GM19397 (cell line): ENCODE results near the gene CCDC152.
"Not testable (repeated sequence)": the region's sequence is repeated elsewhere in the genome, so short reads cannot be mapped to it uniquely, and the experiment has no call there.

Experiments used
- ATAC-seq: cut with Tn5 transposase; IDR thresholded peaks from one replicate; pipeline ENCODE4 v1.9.1; 2021; ENCODE audit warnings: mild to moderate bottlenecking, moderate library complexity; ENCODE audit not compliant: unreplicated experiment

The CCDC152 gene, protein sequence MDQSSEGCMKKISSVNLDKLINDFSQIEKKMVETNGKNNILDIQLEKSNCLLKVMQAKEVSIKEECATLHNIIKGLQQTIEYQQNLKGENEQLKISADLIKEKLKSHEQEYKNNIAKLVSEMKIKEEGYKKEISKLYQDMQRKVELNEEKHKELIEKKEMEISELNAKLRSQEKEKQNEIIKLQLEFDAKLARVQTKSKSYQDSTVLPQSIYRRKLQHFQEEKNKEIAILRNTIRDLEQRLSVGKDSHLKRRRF

DNA sequence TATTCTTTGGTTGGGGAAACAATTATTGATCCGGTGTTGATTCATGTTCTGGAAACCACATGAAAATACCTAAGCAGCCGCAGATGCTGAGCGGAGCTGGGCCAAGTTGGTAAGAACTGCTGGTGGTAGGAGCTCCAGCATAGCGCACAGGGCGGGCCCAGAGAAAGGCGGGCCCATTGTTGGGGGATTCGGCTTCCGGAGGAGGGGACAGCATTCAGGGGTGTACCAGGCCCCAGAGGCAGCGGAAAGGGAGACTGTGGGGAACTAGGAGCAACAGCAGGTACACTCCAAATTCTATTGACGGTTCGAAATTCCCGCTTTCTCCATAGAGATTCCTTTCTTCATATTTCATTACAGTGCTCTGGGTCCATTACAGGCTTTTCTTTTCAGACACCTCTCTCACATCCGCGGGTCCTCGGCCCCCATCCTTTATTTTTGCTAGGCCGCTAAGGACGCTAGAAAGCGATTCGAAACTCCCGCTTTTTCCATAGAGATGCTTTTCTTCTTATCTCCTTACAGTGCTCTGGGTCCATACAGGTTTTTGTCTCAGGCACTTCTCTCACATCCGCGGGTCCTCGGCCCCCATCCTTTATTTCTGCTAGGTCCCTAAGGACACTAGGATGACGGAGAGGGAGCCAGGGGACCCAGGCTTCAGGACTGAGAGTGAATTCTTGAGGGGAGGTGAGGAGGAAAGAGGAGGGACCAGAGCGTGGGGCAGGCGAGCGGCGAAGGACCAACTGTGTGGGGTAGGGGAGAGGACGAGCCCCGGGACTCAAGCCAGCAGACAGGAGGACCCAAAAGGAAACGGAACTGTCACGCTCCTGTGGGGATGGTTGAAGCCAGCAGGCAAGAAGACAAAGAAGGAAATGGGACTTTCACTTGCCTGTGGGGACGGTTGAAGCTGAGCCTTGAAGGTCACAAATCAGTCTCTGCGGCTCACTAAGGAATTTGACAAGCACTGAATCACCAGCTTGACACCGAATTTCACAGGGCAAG, at the start of gene CCDC152:
Gene CCDC152, plus strand, starts transcription at position 213 of the 996 bp plus-strand sequence. CDS start 2,304 bp downstream, outside the sequence.
- peak; percentile 89 for ATAC-seq

DNA sequence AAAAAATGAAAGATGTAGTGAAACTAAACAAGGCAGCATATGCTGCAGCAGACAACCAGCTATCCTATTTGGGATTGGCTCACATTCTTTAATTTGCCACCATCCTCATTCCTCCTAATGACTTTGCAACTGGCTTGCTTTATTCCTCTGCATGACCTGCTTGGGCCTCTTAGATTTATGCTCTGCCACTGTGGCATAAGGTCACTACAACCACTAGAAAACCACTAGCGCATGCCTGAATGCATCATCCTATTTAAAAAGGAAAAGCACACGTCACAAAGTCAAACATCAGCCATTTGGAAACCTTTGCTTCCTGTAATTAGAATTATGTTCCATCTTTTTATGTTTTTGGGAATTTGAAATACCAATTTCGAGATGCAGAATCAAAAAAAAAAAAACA, 40.8 kb upstream of the CCDC152 start:
- ATAC-seq: no peak

DNA sequence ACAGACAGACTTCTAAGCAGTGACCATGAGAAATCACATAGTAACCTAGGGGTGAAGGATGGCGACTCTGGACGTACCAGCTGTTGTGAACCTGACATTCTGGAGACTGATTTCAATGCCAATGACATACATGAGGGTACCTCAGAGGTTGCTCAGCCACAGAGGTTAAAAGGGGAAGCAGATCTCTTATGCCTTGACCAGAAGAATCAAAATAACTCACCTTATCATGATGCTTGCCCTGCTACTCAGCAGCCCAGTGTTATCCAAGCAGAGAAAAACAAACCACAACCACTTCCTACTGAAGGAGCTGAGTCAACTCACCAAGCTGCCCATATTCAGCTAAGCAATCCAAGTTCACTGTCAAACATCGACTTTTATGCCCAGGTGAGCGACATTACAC, 38.0 kb upstream of the CCDC152 start:
- peak; percentile 88 for ATAC-seq

- peak; percentile 14 for ATAC-seq
Observed at GRCh38 chr5:42719034-42719433, 37.6 kb upstream of the CCDC152 start.

DNA sequence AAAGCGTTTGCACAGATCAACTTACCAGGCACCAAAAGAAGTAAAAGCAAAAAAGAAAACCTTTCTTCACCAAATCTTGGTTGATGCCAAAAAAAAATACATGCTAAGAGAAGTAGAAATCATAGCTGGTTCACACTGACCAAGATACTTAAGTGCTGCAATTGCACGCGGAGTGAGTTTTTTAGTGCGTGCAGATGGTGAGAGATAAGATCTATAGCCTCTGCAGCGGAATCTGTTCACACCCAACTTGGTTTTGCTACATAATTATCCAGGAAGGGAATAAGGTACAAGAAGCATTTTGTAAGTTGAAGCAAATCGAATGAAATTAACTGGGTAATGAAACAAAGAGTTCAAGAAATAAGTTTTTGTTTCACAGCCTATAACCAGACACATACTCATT, 36.4 kb upstream of the CCDC152 start:
- ATAC-seq: no peak

- no peak for ATAC-seq
Observed at GRCh38 chr5:42721484-42721883, 35.1 kb upstream of the CCDC152 start.

DNA sequence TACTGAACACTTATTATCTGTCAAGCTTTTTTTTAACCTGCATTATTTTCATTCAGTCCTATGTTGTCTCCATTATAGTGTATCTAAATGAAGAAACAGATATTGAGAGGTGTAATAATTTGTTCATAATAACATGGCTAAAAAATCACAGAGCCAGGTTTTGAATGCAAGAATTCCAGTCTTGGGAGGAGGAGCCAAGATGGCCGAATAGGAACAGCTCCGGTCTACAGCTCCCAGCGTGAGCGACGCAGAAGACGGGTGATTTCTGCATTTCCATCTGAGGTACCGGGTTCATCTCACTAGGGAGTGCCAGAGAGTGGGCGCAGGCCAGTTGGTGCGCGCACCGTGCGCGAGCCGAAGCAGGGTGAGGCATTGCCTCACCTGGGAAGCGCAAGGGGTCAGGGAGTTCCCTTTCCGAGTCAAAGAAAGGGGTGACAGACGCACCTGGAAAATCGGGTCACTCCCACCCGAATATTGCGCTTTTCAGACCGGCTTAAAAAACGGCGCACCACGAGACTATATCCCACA, 22.0 kb upstream of the CCDC152 start:
- ATAC-seq: not testable (repeated sequence)

DNA sequence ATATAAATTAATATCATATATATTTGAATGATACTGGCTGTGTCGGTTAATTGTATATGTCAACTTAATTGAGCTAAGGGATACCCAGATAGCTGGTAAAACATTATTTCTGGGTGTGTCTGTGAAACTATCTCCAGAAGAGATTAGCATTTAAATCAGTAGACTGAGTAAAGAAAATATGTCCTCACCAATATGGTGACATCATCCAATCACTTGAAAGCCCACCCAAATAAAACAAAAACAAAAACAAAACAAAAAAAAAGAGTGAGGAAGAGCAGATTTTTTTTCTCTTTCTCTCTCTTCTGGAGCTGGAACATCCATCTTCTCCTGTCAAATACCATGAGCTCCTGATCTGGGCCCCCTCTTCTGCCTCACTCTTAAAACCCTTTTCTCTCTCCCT, 15.7 kb upstream of the CCDC152 start:
- ATAC-seq: no peak

DNA sequence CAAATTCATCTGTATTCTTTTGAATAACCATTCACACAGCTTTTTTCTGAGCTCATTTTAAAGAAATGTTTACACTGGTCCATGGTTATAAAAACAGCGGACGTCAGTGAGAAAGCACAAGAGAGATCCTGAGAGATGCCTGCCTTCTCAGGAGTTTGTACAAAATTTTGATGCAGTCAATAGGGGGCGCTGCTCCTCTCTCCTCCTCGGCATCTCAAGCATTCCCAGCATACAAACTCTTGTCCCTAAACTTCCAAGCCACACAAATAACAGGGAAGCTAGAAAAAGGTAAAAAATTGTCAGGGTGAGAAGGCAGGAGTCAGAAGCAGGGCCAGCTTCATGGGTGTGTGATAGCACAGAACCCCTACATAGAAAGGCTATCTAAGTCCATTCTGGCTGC, 11.2 kb upstream of the CCDC152 start:
- no peak for ATAC-seq

- no peak for ATAC-seq
Observed at GRCh38 chr5:42745856-42746255, 10.8 kb upstream of the CCDC152 start.

DNA sequence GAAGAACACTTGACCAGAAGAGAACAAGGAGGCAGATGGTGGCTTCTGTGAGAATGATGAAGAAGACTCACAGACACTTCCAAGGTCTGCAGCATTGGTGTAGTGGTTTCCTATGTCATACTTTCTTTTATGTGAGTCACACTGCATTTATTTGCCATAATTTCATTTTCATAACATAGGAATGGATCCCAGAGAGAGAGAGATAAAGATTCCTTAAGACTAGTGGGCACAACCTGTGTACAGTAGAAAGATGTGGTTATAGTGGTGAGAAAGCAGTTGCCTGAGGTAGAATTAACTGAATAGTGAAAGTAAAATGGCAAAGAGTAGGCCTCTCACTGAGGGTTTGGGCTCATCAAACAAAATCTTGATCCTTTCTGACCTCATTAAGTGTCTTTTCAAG, 7.6 kb upstream of the CCDC152 start:
- ATAC-seq: no peak

- no peak for ATAC-seq
Observed at GRCh38 chr5:42750507-42750906, 6.1 kb upstream of the CCDC152 start.

DNA sequence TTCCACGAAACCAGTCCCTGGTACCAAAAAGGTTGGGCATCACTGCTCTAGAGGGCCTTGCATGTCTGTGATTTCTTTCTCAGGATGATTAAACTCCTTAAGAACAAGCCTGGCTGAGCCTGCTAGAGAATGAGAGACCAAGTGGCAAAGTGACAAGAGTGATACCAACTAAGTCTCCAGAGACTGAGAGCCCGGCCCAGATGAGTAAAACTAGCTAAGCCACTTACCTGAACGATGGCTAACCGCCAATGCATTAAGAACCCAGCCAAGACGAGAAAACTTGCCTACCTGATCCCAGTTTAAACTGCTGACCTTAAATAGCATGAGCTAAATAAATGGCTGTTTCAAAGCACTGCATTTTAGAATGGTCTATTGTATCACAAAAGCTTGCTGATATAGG, 5.6 kb upstream of the CCDC152 start:
- no peak for ATAC-seq

- no peak for ATAC-seq
Observed at GRCh38 chr5:42753099-42753498, 3.5 kb upstream of the CCDC152 start.

DNA sequence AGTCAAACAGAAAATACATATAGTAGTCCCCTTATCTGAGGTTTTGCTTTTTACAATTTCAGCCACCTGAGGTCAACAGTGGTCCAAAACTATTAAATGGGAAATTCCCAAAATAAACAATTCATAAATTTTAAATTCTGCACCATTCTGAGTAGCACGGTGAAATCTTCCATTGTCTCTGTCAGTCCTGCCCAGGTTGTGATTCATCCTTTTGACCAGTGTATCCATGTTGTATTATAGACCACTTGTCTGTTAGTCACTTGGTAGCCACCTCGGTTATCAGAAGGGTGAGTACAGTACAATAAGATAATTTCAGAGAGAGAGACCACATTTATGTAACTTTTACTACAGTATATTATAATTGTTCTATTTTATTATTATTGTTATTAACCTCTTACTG, 2.8 kb downstream of the CCDC152 start:
- ATAC-seq: no peak

DNA sequence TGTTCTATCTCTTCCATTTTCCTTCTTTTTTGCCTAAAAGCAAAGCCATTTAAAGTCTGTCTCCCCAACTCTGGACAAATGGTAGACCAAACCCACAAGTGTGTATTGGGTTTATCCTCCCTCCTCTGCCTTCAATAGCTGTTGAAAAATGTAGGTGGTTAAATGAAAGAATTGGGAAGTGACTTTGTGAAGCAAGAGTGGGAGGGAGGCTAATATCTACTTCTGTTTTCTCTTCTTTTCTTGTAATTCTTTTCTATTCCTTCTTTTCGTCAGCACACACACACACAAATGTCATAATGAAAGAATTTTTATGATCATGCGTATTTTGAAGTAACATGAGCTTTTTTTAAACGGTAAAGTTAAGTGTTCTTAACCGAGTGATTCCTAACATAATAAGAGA, 3.8 kb downstream of the CCDC152 start:
- ATAC-seq: no peak

DNA sequence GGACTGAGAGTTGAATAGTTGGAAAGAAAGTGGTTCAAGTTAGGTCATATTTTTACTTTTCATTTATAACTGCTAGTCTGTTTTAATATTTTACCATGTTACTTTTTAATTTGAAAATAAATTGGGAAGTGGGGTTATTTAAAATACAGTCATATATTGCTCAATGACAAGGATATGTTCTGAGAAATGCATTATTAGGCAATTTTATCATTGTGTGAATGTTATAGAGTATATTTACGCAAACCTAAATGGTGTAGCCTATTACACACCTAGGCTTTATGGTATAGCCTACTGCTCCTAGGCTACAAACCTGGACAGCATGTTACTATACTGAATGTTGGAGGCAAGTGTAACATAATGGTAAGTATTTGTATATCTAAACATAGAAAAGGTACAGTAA, 5.2 kb downstream of the CCDC152 start:
- no peak for ATAC-seq

DNA sequence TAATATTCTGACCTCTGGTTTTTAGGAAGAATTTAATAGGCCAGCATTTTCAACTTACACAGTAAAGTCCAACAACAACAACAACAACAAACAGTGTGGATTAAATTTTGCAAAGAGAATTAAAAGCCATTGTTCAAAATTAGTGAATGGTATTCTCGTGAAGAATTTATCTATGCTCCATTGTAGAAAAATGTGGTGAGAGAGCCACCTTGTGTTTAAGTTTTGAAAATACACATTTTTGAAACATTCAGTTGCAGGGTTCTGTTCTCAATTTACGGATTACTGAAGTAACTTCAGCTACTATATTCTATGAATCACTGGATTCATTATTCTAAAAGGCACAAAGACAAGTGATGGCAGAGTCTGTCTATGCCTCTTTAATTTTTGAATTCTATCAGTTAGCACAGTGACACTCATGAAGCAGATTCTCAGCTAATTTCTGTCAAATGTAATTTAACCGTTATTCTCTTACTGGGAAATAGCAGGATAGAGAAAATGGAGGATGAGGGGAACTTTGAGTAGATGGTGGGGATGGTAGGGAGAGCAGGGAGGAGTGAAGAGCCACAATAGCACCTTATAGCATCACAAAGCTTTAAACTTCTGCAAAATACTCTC, 11.0 kb downstream of the CCDC152 start:
- ATAC-seq: no peak

- no peak for ATAC-seq
Observed at GRCh38 chr5:42768106-42768504, 11.5 kb downstream of the CCDC152 start.

DNA sequence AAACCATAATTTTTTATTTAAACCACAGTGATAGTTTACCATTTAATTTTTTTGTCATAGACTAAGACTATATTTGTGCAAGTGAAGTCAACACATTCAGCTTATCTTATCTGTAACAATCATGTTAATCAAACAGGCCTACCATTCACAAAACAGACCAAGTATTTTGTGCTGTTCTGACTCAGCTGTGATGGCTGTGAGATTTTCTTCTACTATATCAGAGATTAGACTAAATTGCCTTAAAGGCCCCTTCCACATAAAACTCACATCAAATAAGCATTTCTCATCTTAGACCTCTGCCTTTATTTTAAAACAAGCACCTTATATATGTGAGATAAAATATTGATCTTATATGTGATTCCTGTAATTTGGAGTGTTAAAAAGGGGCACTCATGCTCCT, 13.4 kb downstream of the CCDC152 start:
- no peak for ATAC-seq

- no peak for ATAC-seq
Observed at GRCh38 chr5:42772265-42772993, 15.8 kb downstream of the CCDC152 start.
